Measurements from ENCODE around the gene CD59.

GRCh38 chr11:33712436-33712835, 23.8 kb downstream of the CD59 start:
- TF ChIP-seq CTCF (IDR thresholded peaks at IDR 0.05; ENCODE audit: insufficient read depth, low read length, poor library complexity, severe bottlenecking) (no peak), EZH2phosphoT487 (conservative IDR thresholded peaks at IDR 0.05; ENCODE audit: low read length) (no peak)
